ENCODE results near the gene PCDHB5. TPM values are rescaled to one million over a fixed set of nuclear protein-coding genes. Genes with fewer than 3 reads are reported as not detected.
A peak's percentile ranks its signal among the peaks of the same experiment; 100 is the strongest.

The PCDHB5 gene
- total and polyA plus RNA-seq, 2 of the 4 experiments (the other 2 are of a cell fraction) = 0.18 to 0.32 TPM

- no peak overlapping the region for H3K4me3 ChIP-seq (ENCODE audit: insufficient read depth, low read depth, low read length)
- no peaks in the 10 kb centered on the region for H3K36me3 ChIP-seq (ENCODE audit: control insufficient read depth, insufficient read depth, low read length)
- H3K9me3 ChIP-seq (ENCODE audit: control insufficient read depth, insufficient read depth, low read length) = peaks cover 15% of the 10 kb centered on the region; the same call in 1 of the 2 replicates
- H3K9ac ChIP-seq (ENCODE audit: low read depth, low read length) = no peak overlapping the region
- no peak overlapping the region for H2AK5ac ChIP-seq (ENCODE audit: low read depth, low read length)
- H4K5ac ChIP-seq (ENCODE audit: low read depth, low read length) = no peak overlapping the region
- ATAC-seq (ENCODE audit: low read depth) = no peak
- DNase-seq = no peak
- dilution Hi-C loops (cut with HindIII; ENCODE audit: low sequenced_read_pairs, unreplicated experiment) (no loop called here), intact Hi-C loops (cut with micrococcal nuclease) (no loop called here), in situ Hi-C loops (cut with MboI; ENCODE audit: low sequenced_read_pairs) (no loop called here)
- no peak overlapping the region for H3K27ac ChIP-seq (ENCODE audit: insufficient read depth, low read length)
- no peak overlapping the region for H4K91ac ChIP-seq (ENCODE audit: insufficient read depth, low read depth, low read length)
- no peaks in the 10 kb centered on the region for H3K27me3 ChIP-seq (ENCODE audit: control insufficient read depth, insufficient read depth, low read length)
- H2AFZ ChIP-seq (replicated peaks; ENCODE audit: low read length, poor library complexity) = no peak overlapping the region
- no peak overlapping the region for H3K4me2 ChIP-seq (ENCODE audit: low read depth, low read length)
- H2BK120ac ChIP-seq (ENCODE audit: low read depth, low read length) = no peak overlapping the region
- no peaks in the 10 kb centered on the region for H4K20me1 ChIP-seq (ENCODE audit: insufficient read depth, low read length)
- POLR2A ChIA-PET (ENCODE audit: unreplicated experiment) = no interaction called here
- no peak overlapping the region for H4K8ac ChIP-seq (ENCODE audit: low read depth in 2 of 2, low read length in 2 of 2)
- no TSS peak for BruUV-seq (replicated peaks)
- no peak overlapping the region for H3K56ac ChIP-seq (ENCODE audit: extremely low read depth, insufficient read depth, low read length)
- H3K14ac ChIP-seq (replicated peaks; ENCODE audit: low read depth, low read length) = no peak overlapping the region
- CTCF ChIA-PET = no interaction called here
- H2BK15ac ChIP-seq (ENCODE audit: low read depth, low read length) = no peak overlapping the region
- no peaks in the 10 kb centered on the region for H3K9me1 ChIP-seq (ENCODE audit: insufficient read depth, low read length)
- H3K23ac ChIP-seq (ENCODE audit: low read depth, low read length) = no peak overlapping the region
- H3K79me1 ChIP-seq (ENCODE audit: low read depth in 1 of 2, low read length in 2 of 2) = no peaks in the 10 kb centered on the region
- no peak overlapping the region for H2BK5ac ChIP-seq (ENCODE audit: low read depth, low read length, poor library complexity, severe bottlenecking)
- no peak overlapping the region for H2AK9ac ChIP-seq (replicated peaks; ENCODE audit: low read depth, low read length, poor library complexity)
- H3K4ac ChIP-seq (ENCODE audit: low read depth, low read length) = no peak overlapping the region
- WGBS, 2 experiments (ENCODE audit: extremely low coverage in 2 of 2, insufficient read length in 1 of 2) = 40% methylated on average over 1 of the region's 2 CpGs; no CpG with 5 or more reads in 1 of the 2 experiments
- no peaks in the 10 kb centered on the region for H3K4me1 ChIP-seq (ENCODE audit: control insufficient read depth, insufficient read depth, low read length)
- H2BK20ac ChIP-seq (ENCODE audit: low read depth, low read length) = no peak overlapping the region
- no peak overlapping the region for H3K18ac ChIP-seq (ENCODE audit: low read depth, low read length)
- TF ChIP-seq NFE2L2 (IDR thresholded peaks at IDR 0.05; ENCODE audit: low read depth, low read length) = 0 out of 2 replicates have a peak, but pooled peaks have one; percentile 45
- no peak for TF ChIP-seq CEBPB (IDR thresholded peaks at IDR 0.05; ENCODE audit: low read depth, low read length)
- TF ChIP-seq POLR2A (IDR thresholded peaks at IDR 0.05; ENCODE audit: low read depth, low read length) = no peak
These were observed 29.7 kb upstream of the PCDHB5 start for GRCh38 chr5:141105350-141105749.
